IMR-90 (cell line): ENCODE results near the gene RTN4RL2. TPM values are rescaled to one million over a fixed set of nuclear protein-coding genes. Genes with fewer than 3 reads are reported as not detected.

Experiments used
- ATAC-seq: fragments of 200-7000 bp; cut with Tn5 transposase; 2 replicates; pipeline ENCODE4 v1.9.1; 2020; ENCODE audit warnings: low read depth, mild to moderate bottlenecking, moderate library complexity
- BruUV-seq: library from RNA; stranded (reverse); fragments of 400-500 nt; replicated peaks from 2 replicates; lab custom pipeline; 2021; lab: Mats Ljungman, UMichigan
- CTCF ChIA-PET: fragments of 300-600 bp; formaldehyde crosslinking; extraction: SDS; loops from one replicate; lab custom pipeline; 2021; ENCODE audit warnings: antibody characterized with exemption; lab: Yijun Ruan, JAX
- POLR2A ChIA-PET: fragments of 300-600 bp; sonication (Branson Sonifier 250); formaldehyde crosslinking; loops from one replicate; lab custom pipeline; 2022; ENCODE audit warnings: antibody characterized with exemption; ENCODE audit not compliant: unreplicated experiment; lab: Charles Lee
- DNase-seq: peaks from one replicate; pipeline ENCODE4 v3.0.0; 2013
- H2AFZ ChIP-seq: replicated peaks from 2 replicates; pipeline ENCODE3; 2013; ENCODE audit warnings: low read length, mild to moderate bottlenecking; ENCODE audit not compliant: poor library complexity
- H2AK5ac ChIP-seq: 2 replicates; pipeline ENCODE4 v1.6.1; 2013; ENCODE audit warnings: low read depth, low read length, inconsistent platforms
- H2AK9ac ChIP-seq: replicated peaks from 2 replicates; pipeline ENCODE3; 2013; ENCODE audit warnings: mild to moderate bottlenecking, low read depth, low read length, moderate library complexity; ENCODE audit not compliant: poor library complexity
- H2BK120ac ChIP-seq: 2 replicates; pipeline ENCODE4 v1.6.1; 2013; ENCODE audit warnings: low read depth, low read length, inconsistent platforms
- H2BK15ac ChIP-seq: 3 replicates; pipeline ENCODE4 v1.6.1; 2013; ENCODE audit warnings: low read depth, low read length, inconsistent platforms
- H2BK20ac ChIP-seq: 2 replicates; pipeline ENCODE4 v1.6.1; 2013; ENCODE audit warnings: low read depth, mild to moderate bottlenecking, inconsistent platforms, low read length, moderate library complexity
- H2BK5ac ChIP-seq: 2 replicates; pipeline ENCODE4 v1.6.1; 2013; ENCODE audit warnings: mild to moderate bottlenecking, low read depth, low read length, inconsistent platforms; ENCODE audit not compliant: poor library complexity, severe bottlenecking
- H3K14ac ChIP-seq: replicated peaks from 2 replicates; pipeline ENCODE4 v1.6.1; 2013; ENCODE audit warnings: low read depth, low read length, inconsistent platforms
- H3K18ac ChIP-seq: 2 replicates; pipeline ENCODE4 v1.6.1; 2013; ENCODE audit warnings: low read depth, low read length, control low read depth
- H3K23ac ChIP-seq: 2 replicates; pipeline ENCODE4 v1.6.1; 2013; ENCODE audit warnings: low read depth, low read length, inconsistent platforms
- H3K27ac ChIP-seq: 2 replicates; pipeline ENCODE4 v1.5.1; 2013; ENCODE audit warnings: mild to moderate bottlenecking, control low read depth, low read length; ENCODE audit not compliant: insufficient read depth
- H3K27me3 ChIP-seq: 2 replicates; pipeline ENCODE4 v1.6.1; 2013; ENCODE audit warnings: low read length; ENCODE audit not compliant: control insufficient read depth, insufficient read depth
- H3K36me3 ChIP-seq: 2 replicates; pipeline ENCODE4 v1.6.1; 2013; ENCODE audit warnings: low read length, mixed read lengths; ENCODE audit not compliant: control insufficient read depth, insufficient read depth
- H3K4ac ChIP-seq: 2 replicates; pipeline ENCODE4 v1.6.1; 2013; ENCODE audit warnings: low read depth, low read length, inconsistent platforms
- H3K4me1 ChIP-seq: 2 replicates; pipeline ENCODE4 v1.6.1; 2013; ENCODE audit warnings: low read length, mixed read lengths; ENCODE audit not compliant: control insufficient read depth, insufficient read depth
- H3K4me2 ChIP-seq: 2 replicates; pipeline ENCODE4 v1.6.1; 2013; ENCODE audit warnings: low read depth, mild to moderate bottlenecking, control low read depth, low read length, moderate library complexity
- H3K4me3 ChIP-seq: 2 replicates; pipeline ENCODE4 v1.5.1; 2013; ENCODE audit warnings: low read depth, mild to moderate bottlenecking, control low read depth, low read length, moderate library complexity; ENCODE audit not compliant: insufficient read depth
- H3K56ac ChIP-seq: 2 replicates; pipeline ENCODE4 v1.6.1; 2013; ENCODE audit warnings: low read length, inconsistent platforms; ENCODE audit not compliant: insufficient read depth; ENCODE audit errors: extremely low read depth
- H3K79me1 ChIP-seq, 2 experiments: 2 replicates each; pipeline ENCODE4 v1.6.1; 2013; ENCODE audit warnings: low read length in 2 of 2, inconsistent platforms in 1 of 2, low read depth in 1 of 2
- H3K9ac ChIP-seq: 2 replicates; pipeline ENCODE4 v1.6.1; 2013; ENCODE audit warnings: low read depth, low read length, control low read depth
- H3K9me1 ChIP-seq: 2 replicates; pipeline ENCODE4 v1.6.1; 2013; ENCODE audit warnings: low read length, inconsistent platforms; ENCODE audit not compliant: insufficient read depth
- H3K9me3 ChIP-seq: 2 replicates; pipeline ENCODE4 v1.6.1; 2013; ENCODE audit warnings: low read length; ENCODE audit not compliant: control insufficient read depth, insufficient read depth
- H4K20me1 ChIP-seq: 2 replicates; pipeline ENCODE4 v1.6.1; 2013; ENCODE audit warnings: low read length, inconsistent platforms; ENCODE audit not compliant: insufficient read depth
- H4K5ac ChIP-seq: 2 replicates; pipeline ENCODE4 v1.6.1; 2013; ENCODE audit warnings: mild to moderate bottlenecking, low read depth, low read length, control low read depth
- H4K8ac ChIP-seq, 2 experiments: 2 replicates each; pipeline ENCODE4 v1.6.1; 2013; ENCODE audit warnings: low read depth in 2 of 2, low read length in 2 of 2, control low read depth in 1 of 2, inconsistent platforms in 1 of 2
- H4K91ac ChIP-seq: 2 replicates; pipeline ENCODE4 v1.6.1; 2013; ENCODE audit warnings: low read depth, low read length, inconsistent platforms; ENCODE audit not compliant: insufficient read depth
- BHLHE40 ChIP-seq: fragments of 150-350 bp; IDR thresholded peaks from 2 replicates; pipeline ENCODE4 v1.6.1; 2016; ENCODE audit warnings: mild to moderate bottlenecking, low read depth, low read length
- CEBPB ChIP-seq: IDR thresholded peaks from 2 replicates; pipeline ENCODE4 v1.6.1; 2012; ENCODE audit warnings: low read depth, low read length, improper control_type of control experiment
- MAFK ChIP-seq: IDR thresholded peaks from 2 replicates; pipeline ENCODE4 v1.6.1; 2012; ENCODE audit warnings: low read depth, low read length, improper control_type of control experiment
- RCOR1 ChIP-seq: IDR thresholded peaks from 2 replicates; pipeline ENCODE4 v1.6.1; 2012; ENCODE audit warnings: mild to moderate bottlenecking, low read length, improper control_type of control experiment; ENCODE audit not compliant: insufficient replicate concordance
- SMC3 ChIP-seq: fragments of 150-350 bp; IDR thresholded peaks from 2 replicates; pipeline ENCODE4 v1.6.1; 2016; ENCODE audit warnings: low read depth, mild to moderate bottlenecking, antibody characterized with exemption, low read length, moderate library complexity
- WGBS, 2 experiments: methylation state at CpG; one replicate each; pipeline versions ENCODE4 v1.1.5 to v1.1.7; 2013; ENCODE audit warnings: missing lambda C conversion rate in 2 of 2; ENCODE audit not compliant: insufficient read length in 1 of 2; ENCODE audit errors: extremely low coverage in 2 of 2; 5-methylcytosine and 5-hydroxymethylcytosine counted together
- dilution Hi-C: fragments of 300-500 bp; cut with HindIII; formaldehyde crosslinking; loops from one replicate; pipeline ENCODE4 v1.14.3; 2018; ENCODE audit warnings: low sequenced_read_pairs; ENCODE audit not compliant: unreplicated experiment
- in situ Hi-C: fragments of 300-500 bp; cut with MboI; formaldehyde crosslinking; loops from 3 replicates; pipeline ENCODE4 v1.14.3; 2019; ENCODE audit warnings: low sequenced_read_pairs, inconsistent platforms, mixed read lengths
- intact Hi-C: fragments of 100-400 bp; cut with micrococcal nuclease; formaldehyde crosslinking; loops from 2 replicates; pipeline ENCODE4 v1.10.0; 2022
- polyA plus RNA-seq, 3 experiments: library from polyadenylated mRNA; depleted of rRNA; stranded (reverse); fragments of >200 nt; gene quantifications; 2 replicates each; pipeline ENCODE4 v1.2.3, GENCODE V29; 2012; ENCODE audit warnings: low replicate concordance in 1 of 3
- total RNA-seq: library from RNA; depleted of rRNA; stranded (reverse); fragments of >200 nt; gene quantifications from 2 replicates; pipeline ENCODE4 v1.2.3, GENCODE V29; 2012

Gene RTN4RL2
- total and polyA plus RNA-seq, 2 of the 4 experiments (the other 2 are of a cell fraction) = 1.5 TPM; not detected in 1

GRCh38 chr11:57513911-57514537 lies 53.7 kb downstream of the RTN4RL2 start:
- Histone ChIP-seq H3K27me3 (no peaks in the 10 kb centered on the region), H2AK9ac (peak overlapping the region; percentile 98), H3K14ac (peak overlapping the region; percentile 83), H2AK5ac (peak overlapping the region; percentile 70; the same call in 1 of the 2 replicates), H3K4me1 (no peaks in the 10 kb centered on the region; the same call in 1 of the 2 replicates), H3K9me1 (no peaks in the 10 kb centered on the region; the same call in 1 of the 2 replicates), H4K8ac (peak overlapping the region; percentile 77 to 96; a peak in 3 of 4 replicates), H2BK20ac (no peak overlapping the region), H3K9me3 (no peaks in the 10 kb centered on the region), H2AFZ (peak overlapping the region; percentile 94), H2BK15ac (no peak overlapping the region; the same call in 2 of the 3 replicates), H3K56ac (no peak overlapping the region), H4K5ac (0 out of 2 replicates have a peak overlapping the region, but pooled peaks have one; percentile 28), H2BK120ac (peak overlapping the region; percentile 42; the same call in 1 of the 2 replicates), H3K27ac (peak overlapping the region; percentile 63), H4K20me1 (peaks cover 7% of the 10 kb centered on the region; the same call in 1 of the 2 replicates), H3K4me3 (peak overlapping the region; percentile 95), H3K23ac (peak overlapping the region; percentile 96), H3K36me3 (peaks cover 4% of the 10 kb centered on the region; the same call in 1 of the 2 replicates), H3K18ac (peak overlapping the region; percentile 40; the same call in 1 of the 2 replicates), H2BK5ac (no peak overlapping the region), H4K91ac (peak overlapping the region; percentile 89), H3K9ac (peak overlapping the region; percentile 75), H3K4ac (peak overlapping the region; percentile 77), H3K4me2 (peak overlapping the region; percentile 91), H3K79me1 (peaks cover 7 to 24% of the 10 kb centered on the region in 2 experiments; a peak in 3 of 4 replicates)
- DNase-seq (peak; percentile 33), ATAC-seq (peak; percentile 28)
- 20% methylated on average over 24 of the region's 35 CpGs; no CpG with 5 or more reads in 1 of the 2 experiments for WGBS, 2 experiments
- TF ChIP-seq CEBPB = no peak
- no peak for TF ChIP-seq MAFK
- peak; percentile 34; the same call in 1 of the 2 replicates for TF ChIP-seq BHLHE40
- no peak for TF ChIP-seq RCOR1
- no peak for TF ChIP-seq SMC3
- in situ Hi-C loops = loop anchor here (25.0 kb wide), 1 partner anchor 677 kb away; no protein-coding TSS in a partner anchor
- intact Hi-C loops = no loop called here
- CTCF ChIA-PET = interaction anchor here (0.6 to 3.0 kb wide), 4 partner anchors 13 to 123 kb away, joined by 3 to 17 read pairs (median 11); no protein-coding TSS in a partner anchor
- dilution Hi-C loops = no loop called here
- POLR2A ChIA-PET = interaction anchor here (0.6 kb wide), 1 partner anchor 250 kb away, joined by 4 read pairs; no protein-coding TSS in a partner anchor
- BruUV-seq = no TSS peak
